ENCODE measurements around the gene USB1.
"Not testable (repeated sequence)": the region's sequence is repeated elsewhere in the genome, so short reads cannot be mapped to it uniquely, and the experiment has no call there.

The USB1 gene

DNA sequence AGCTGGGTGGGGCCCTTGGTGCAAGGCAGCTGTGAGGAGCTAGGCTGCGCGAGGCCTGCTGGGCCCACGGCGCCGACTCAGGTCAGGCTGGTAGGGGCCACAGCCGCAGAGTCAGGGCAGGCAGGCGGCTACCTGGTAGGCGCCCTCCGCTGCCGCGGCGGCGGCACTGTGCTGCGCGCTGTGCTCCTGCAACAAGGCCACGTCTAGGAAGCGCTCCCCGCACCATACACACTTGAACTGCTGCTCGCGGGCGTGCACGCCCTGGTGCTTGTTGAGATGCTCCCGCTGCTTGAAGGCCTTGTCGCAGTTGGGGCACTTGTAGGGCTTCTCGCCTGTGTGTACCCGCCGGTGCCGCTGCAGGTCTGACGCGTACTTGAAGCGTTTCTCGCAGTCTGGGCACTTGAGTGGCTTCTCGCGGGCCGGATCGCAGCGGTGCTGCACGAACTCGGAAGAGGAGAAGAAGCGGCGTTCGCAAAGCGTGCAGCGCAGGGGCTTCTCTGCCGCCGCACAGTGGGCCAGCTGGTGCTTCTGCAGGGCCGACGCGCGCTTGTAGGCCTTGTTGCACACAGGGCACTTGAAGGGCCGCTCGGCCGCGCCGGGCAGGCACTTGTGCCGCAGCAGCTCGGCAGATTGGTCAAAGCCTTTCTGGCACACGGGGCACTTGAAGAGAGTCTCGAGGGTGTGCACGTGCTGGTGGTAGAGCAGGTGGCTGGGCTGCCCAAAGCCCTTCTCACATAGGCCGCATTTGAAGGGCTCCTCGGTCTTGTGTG lies 4.6 kb upstream of the USB1 start:
- DNase-seq, result no peak

DNA sequence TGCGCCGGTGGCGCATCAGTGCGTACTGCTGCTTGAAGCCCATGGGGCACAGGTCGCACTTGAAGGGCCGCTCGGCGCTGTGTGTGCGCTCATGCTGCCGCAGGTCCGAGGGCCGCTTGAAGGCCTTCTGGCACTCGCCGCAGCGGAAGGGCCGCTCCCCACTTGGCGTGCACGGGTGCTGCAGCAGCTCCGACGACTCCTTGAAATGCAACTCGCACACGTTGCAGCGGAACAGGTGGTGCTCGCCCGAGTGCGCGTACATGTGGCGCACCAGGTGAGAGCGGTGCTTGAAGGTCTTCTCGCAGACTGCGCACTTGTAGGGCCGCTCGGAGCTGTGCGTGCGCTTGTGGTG lies 4.1 kb upstream of the USB1 start:
- DNase-seq, result no peak

DNA sequence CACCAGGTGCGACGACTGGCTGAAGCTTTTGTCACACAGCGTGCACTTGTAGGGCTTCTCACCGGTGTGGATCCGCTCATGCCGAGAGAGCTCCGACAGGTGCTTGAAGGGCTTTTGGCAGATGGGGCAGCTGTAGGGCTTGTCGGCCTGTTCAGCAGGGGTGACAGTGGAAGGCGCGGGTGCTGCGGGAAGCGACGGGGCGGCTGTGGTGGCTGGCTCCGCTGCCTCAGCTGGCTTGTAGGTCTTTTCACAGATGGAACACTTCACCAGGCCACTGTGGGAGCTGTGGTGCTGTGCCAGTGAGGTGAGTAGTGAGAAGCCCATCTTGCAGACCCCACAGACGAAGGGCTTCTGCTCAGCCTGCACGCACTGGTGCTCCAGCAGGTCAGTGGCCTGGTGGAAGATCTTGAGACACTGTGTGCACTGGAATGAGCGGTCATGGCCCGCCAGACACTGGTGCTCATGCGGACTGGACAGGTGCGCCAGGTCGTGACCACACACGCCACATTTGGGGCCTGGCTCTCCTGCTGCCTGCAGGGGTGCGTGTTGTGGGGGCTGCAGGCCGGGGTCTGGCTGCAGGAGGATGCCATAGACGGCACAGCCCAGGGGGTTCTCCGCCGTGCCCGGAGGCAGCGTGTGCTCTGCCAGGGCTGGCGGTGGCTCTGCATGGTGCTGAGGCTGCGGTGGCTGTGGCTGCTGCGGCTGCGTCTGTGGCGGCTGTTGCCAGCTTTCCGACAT lies 3.5 kb upstream of the USB1 start:
- DNase-seq, result no peak

DNA sequence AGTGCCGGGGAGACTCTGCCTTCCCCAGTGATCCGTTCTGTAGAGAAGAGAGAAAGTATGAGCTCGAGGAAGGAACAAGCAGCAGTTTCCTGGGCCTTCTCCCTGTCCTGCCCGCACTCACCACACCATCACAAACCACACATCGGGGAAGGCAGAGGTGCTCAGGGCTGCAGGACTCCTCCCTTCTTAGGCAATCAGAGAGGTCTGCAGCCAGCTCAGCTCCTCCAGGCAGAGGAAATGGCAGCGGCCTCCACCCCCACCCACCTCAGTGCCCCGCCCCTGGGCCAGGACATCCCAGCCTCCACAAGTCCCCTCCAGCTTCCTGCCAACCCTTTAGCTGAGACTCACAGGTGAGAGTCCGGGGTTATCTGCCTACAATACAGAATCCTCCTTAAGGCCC lies 2.7 kb upstream of the USB1 start:
- DNase-seq, result no peak

DNA sequence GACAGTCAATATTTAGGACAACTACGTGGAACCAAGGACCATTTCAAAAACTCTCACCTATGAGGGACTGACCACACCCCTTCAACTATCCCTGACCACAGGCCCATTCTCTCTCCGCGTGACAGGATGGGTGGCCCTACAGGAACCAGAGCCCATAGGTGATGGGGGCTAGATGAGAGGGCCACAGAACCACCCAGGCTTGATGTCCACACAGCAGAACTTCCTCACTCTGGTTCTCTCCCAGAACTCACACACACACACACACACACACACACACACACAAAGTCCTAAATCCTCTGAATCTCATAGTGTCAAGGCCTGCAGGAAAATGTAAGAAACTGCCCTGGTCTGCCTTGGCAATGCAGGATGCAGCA lies 2.2 kb upstream of the USB1 start:
- DNase-seq, result no peak

DNA sequence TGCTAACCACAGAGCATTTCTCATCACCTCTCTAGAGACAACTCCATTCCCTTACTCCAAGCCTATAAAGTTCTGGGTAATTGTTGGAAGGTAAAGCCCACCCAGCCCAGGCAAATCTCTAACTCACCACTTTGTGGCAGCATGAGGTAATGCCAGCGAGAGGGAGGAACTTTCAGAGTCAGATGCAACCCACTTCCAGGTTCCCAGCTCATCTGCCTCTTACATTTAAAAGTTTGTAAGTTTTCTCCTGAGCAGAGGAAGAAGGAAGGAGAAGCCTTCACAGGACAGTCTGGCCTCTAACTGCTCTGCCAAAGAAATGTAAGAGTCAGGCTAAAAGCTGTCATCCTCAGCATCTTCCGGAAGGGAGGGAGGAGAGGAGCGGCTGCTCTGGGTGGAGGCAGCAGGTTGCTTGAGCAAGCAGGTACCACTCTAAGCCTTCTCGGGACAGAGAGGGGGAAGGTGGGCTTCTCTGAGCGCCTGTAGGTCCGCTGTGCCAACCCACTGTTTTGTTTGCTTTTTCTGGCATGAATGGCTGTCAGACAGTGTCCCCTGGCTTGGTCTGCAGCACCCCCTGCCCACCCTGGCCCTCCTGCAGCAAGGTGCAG lies 1.7 kb upstream of the USB1 start:
- no peak for DNase-seq

DNA sequence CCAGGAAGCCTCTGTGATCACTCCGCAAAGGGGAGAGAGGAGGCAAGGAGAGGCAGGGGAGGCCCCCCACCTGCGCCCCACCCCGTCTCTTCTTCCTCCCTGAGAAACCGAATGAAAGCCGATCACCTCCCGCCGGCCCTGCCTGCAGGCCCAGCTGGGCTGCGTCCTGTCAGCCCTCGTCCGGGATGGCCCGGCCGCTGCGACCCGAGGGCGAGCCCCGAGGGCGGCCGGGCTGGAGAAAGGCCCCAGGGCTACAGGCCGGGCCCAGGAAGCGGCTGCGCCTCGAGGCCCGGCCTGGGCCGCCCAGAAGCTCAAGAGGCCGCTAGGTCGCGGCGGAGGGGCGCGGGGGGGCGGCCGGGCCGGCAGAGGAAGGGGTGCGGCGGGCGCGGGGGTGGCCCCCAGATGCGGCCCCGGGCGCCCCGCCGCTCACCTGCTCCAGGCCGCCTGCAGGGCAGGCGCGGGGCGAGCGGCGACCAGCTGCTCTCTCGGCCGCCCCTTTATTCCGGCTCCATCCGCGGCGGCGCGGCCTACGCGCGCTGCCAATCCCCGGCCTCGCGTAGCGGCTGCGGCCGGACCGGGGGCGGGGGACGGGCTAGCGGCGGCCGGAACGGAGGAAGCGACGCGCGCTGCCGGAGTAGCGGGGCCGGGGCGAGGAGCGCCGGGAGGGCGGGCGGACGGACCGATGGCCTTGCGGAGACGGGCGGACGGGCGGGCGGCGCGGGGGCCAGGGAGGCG lies 1.1 kb upstream of the USB1 start, which contains the start of gene ZNF319:
Gene ZNF319, minus strand, starts transcription at position 702 of the 735 bp plus-strand sequence. CDS start 2,407 bp downstream, outside the sequence.
- DNase-seq, result no peak

DNA sequence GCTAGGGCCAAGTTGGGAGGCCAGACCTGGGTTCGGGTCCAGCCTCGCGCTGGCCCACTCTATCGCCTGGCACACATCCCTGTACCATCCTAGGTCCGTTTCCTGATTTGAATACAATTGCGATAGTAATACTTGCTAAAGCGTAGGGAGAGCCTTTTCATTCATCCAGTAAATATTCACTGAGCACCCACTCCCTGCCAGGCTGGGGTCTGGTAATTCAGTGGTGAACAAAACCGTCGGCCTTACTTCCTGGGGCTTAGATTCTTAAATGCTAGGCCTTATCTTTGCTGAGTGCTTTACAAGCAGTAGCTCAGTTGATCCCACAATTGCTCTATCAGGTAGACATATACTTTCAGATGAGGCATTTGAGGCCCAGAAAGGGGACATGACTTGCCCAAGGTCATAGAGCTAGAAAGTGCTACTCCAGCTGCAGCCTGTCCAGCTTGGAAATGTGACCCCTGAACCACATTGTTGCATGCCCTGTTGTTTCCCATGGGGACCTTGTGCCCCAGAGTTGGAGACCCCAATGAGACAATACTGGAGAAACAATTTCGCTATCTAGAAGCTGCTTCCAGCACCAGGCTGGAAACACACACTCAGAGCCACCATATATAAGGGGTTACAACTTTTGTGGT lies 691 bp downstream of the USB1 start:
- DNase-seq, result no peak

DNA sequence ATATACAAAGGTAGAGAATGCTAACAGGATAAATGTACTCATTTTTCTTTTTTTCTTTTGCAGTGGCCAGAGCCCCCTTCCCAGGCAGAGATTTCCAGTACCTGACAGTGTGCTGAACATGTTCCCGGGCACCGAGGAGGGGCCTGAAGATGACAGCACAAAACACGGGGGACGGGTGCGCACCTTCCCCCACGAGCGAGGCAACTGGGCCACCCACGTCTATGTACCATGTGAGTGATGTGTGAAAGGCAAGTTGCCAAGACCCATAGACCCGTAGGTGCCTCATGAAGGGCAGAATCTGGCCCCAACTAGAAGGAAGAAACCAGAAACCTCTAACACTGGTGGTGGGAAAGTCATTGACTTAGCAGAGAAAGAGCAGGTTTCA lies 1.2 kb downstream of the USB1 start:
- DNase-seq, result no peak

DNA sequence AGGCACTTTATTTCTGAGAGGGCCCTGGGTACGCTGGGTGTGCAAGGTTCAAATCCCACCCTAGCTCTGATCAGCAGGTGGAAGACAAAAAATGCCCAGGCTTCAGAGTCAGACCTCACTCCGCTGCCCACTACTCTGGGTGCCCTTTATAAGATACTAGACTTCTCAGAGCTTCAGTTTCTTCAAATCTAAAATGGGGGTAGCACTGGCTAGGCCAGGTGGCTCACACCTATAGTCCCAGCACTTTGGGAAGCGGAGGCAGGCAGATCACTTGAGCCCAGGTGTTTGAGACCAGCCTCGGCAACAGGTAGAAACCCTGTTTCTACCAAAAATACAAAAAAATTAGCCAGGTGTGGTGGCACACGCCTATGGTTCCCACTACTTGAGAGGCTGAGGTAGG lies 1.7 kb downstream of the USB1 start:
- DNase-seq, result no peak

DNA sequence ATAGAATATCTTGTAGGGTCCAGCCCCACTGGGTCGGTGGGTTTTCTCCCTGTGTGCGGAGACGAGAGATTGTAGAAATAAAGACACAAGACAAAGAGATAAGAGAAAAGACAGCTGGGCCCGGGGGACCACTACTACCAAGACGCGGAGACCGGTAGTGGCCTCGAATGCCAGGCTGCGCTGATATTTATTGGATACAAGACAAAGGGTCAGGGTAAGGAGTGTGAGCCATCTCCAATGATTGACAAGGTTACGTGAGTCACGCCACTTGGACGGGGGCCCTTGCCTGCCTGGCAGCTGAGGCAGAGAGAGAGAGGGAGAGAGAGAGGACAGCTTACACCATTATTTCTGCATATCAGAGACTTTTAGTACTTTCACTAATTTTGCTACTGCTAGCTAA lies 3.5 kb downstream of the USB1 start:
- DNase-seq, result not testable (repeated sequence)

DNA sequence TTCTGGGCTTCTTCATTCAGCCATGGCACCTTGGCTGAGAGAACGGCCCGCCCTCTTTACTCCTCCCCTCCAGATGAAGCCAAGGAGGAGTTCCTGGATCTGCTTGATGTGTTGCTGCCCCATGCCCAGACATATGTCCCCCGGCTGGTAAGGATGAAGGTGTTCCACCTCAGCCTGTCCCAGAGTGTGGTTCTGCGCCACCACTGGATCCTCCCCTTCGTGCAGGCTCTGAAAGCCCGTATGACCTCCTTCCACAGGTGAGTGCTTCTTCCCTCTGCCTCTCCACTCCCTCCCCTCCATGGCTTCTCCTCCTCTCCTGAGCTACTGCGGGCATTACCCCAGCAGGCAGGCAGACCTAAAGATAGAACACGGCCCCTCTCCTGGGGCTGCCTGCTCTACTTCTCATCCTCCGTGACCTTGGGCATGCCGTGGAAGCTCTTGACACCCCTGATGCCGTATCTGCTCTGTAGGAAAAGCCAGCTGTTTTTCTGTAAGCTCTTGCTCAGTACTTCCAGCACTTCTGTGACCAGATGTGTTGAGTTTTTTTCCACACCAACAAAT lies 8.7 kb downstream of the USB1 start:
- DNase-seq, result no peak

DNA sequence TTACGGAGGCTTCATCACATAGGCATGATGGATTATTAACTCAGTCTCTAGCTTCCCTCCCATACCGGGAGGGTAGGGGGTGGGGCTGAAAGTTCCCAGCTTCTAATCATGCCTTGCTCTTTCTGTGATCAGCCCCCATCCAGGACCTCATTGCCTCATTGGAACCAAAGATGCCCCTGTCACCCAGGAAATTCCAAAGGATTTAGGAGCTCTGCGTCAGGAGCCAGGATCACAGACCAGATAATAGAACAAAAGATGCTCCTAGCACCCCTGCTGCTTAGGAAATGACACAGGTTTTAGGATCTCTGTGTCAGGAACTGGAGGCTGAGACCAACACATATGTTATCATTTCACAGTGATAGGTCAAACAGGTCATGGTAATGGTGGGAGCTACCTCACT lies 9.7 kb downstream of the USB1 start:
- no peak for DNase-seq

DNA sequence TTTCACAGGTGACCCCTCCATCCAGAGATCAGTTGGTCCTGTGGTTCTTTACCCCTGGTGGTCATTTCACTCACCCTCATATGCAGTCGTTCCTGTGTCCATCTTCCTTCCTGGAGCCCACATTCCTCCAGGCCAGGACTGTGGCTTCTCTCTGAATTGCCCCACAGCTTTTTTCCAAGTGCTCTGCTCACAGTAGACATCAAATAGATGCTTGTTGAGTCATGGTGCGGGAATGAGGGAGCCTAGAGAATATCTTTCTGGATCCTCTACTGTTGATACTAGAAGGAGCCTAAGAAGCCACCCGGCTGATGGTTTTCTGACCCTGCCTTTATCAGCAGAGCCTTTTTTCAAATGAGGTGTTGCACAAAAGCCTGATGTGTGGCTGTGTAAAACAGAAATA lies 10.4 kb downstream of the USB1 start:
- DNase-seq, result no peak

DNA sequence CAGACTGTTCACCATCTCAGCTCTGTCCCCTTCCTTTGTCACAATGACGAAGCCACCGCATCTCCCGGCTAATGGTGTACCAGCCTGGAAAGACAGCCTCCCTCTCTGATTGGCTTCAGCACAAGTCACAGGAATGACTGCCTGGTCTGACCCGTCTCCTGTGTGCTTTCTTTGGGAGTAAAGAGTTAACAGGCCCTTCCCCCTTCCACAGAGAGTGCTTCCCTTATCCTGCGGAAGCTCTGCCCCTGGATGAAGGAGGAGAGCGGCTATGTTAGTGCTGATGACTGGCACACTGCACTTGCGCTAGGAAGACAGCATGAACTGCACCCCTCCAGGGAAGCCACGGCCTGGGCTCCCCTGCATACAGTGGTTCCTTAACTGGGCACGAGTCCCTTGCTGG lies 11.3 kb downstream of the USB1 start:
- DNase-seq, result no peak

DNA sequence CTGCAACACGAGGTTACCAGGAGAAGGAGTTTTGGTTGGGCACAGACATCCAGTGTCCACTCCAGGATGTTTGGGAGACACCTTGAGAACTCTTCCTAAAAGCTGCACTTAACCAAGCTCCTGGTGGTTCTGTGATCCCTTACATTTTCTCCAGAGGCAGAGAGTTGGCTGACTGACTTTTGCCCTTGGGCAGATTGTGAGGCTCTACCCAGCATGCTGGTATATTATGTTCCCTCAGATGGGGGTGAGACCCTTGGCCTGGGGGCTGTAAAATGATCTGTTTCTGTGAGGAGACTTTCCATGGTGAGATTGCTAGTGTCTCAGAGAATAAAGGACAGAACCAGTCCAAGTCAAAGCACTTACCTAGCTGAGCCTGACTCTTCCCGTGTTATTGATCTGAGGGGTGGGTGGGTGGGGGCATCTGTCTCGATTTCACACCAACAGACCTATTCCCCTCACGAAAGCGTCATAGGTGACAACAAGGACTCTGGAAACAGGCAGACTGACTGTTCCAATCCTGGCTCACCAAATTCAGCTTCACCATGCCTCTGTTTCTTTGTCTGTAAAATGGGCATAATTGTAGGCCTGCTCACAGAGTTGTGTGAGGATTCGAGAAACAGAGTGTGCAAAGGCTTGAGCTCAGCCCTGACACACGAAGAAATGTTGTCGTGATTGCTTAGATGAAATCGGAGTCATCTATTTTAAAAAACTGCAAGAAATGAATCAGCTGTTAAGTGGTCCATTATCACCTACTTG lies 12.2 kb downstream of the USB1 start:
- no peak for DNase-seq

DNA sequence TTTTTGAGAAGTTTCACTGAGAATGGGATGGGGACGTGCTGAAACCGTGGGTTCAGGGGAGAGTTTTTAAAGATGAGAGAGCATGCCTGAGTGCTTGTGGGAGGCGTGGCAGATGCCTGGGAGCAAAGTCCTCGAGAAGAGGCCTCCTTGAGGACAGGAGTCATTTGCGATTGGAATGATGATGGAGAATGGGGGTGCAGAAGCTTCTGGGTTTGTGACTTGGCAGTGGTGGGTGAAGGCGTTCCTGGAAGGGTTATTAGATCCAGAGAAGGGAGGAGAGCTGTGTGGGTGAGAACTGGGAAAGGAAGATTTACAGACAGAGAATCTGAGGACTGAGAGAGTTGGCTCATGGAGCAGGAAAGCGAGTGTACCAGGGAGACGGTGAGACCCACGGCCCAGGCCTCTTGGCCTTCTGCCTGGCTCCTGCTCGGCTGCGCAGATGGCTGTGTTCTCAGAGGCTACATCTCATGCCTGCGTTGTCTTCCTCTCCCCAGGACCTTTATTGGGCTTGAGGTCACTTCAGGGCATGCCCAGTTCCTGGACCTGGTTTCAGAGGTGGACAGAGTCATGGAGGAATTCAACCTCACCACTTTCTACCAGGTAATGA lies 15.7 kb downstream of the USB1 start:
- no peak for DNase-seq

DNA sequence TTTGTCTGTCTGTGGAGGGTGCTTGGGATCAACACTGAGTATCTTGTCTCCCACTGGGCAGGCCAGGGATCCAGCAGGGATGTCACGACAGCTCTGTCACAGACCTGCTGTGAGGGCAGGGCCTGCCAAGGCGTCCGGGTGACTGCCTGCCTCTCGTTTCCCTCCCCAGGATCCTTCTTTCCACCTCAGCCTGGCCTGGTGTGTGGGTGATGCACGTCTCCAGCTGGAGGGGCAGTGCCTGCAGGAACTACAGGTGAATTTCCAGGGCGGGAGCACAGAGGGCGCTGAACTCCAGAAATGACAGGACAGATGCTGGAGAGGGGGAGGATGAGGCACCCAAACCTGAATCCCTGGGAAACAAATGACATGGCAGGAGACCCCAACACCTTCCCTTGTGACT lies 17.6 kb downstream of the USB1 start:
- DNase-seq, result no peak

DNA sequence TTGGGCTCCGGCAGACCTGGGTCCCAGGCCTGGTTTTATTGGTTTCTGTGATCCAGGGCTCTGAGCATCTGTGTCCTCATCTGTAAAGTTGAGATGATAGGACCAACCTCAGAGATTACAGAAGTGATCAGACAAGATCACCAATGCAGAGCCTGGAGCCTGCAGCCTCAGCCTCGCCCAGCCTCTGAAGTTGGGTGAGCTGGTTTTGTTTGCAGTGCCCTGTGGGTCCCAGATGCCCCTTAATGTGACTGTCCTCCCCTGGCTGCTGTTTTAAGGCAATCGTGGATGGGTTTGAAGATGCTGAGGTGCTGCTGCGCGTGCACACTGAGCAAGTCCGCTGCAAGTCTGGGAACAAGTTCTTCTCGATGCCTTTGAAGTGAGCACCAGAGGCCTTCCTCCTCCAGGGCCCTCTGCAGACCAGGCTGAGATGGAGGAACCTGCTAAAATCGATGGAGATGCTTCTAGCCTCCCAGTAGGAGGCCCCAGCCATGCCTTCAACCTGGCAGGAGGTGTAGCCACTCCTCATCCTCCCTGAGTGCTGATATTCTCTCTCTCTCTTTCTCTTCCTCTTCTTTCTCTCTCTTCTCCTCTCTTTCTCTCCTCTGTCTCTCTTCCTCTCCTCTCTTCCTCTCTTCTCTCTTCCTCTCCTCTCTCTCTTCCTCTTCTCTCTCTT lies 18.8 kb downstream of the USB1 start:
- DNase-seq, result no peak

DNA sequence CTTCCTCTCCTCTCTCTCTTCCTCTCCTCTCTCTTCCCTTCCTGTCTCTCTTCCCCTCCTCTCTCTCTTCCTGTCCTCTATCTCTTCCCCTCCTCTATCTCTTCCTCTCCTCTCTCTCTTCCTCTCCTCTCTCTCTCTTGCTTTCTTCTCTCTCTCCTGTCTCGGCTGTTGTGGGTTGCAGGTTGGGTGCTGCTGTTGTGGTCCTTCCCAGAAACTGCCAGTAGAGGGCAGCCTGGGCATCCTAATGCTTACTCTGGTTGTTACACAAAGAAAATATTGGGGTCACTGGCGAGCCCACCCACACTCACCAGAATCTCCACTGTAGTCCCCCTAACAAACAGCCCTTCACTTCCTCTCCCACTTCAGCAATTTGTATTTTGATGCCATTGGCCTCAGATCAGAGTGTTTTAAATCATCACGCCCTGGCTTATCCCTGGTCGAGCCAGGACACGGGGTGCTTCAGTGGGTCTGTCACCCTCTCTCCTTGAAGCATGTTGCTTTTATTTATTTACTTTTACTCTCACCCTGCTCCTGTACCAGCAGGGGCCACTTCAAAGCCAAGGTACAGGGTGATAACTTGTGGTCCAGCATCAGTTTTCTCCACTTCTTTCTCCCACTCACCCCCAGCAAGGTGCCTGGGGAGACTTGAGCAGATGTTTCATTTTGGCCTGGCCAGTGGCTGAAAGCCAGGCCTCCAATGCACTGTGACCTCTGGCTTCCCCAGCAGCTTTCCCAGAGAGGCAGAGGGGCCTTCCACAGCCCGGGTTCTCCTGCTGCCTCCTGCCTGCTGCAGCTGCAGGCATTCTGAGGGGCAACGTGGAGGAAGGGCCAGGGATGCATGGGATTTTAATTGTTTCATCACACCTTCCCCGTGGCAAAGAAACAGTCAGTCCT lies 19.7 kb downstream of the USB1 start:
- peak; percentile 33 for DNase-seq

All from NCI-H69 (cell line).